GM19463 (cell line): ENCODE results near the gene FKBP8.
"Not testable (repeated sequence)": the region's sequence is repeated elsewhere in the genome, so short reads cannot be mapped to it uniquely, and the experiment has no call there.

Source experiments
- ATAC-seq: cut with Tn5 transposase; IDR thresholded peaks from one replicate; pipeline ENCODE4 v1.9.1; 2021; ENCODE audit warnings: mild to moderate bottlenecking, moderate library complexity; ENCODE audit not compliant: unreplicated experiment

The FKBP8 gene

DNA sequence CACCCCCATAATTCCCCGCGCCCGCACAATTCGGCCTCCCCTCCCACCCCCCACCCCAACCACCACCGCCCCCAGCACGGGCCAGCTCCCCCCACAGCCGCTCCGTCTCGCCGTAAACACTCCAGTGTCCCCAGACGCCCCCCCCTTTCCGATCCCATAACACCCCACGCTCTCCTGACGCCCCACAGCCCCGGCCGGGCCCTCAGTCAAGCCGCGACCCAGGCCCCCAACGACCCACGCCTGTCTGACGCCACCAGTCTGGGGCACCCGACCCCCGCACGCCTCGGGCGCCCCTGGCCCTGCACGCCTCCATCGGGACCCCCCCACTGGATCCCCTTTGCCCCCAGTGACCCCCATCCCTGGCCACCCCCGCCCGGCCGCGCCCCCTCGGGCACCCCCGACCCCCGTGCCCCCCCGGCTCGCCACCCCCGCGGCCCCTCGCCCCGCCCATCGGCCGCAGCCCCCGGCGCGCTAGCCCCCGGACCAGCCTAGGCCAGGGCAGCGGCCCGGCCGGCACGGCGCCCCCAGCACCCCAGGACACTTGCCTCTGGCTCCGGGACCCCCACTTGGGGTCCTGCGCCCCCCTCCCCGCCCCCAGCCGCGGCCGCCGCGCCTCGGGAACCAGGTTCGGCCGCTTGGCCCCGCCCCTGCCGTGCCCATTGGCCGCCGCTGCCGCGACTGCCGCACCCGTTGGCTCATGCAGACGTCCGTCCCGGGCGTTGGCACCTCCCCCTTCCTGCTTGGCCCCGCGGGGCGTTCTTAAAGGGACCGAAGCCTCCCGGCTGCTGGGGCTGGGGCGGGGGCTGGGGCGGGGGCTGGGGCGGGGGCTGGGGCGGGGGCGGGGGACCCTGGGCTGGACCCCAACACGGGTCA lies at the start of gene FKBP8:
FKBP8 (minus strand) TSS at position 633 of the 873 bp plus-strand sequence. CDS start 1,603 bp downstream, outside the sequence.
- ATAC-seq, result peak; percentile 98

- not testable (repeated sequence) for ATAC-seq
These were observed 49.4 kb upstream of the FKBP8 start for GRCh38 chr19:18592732-18593131.

DNA sequence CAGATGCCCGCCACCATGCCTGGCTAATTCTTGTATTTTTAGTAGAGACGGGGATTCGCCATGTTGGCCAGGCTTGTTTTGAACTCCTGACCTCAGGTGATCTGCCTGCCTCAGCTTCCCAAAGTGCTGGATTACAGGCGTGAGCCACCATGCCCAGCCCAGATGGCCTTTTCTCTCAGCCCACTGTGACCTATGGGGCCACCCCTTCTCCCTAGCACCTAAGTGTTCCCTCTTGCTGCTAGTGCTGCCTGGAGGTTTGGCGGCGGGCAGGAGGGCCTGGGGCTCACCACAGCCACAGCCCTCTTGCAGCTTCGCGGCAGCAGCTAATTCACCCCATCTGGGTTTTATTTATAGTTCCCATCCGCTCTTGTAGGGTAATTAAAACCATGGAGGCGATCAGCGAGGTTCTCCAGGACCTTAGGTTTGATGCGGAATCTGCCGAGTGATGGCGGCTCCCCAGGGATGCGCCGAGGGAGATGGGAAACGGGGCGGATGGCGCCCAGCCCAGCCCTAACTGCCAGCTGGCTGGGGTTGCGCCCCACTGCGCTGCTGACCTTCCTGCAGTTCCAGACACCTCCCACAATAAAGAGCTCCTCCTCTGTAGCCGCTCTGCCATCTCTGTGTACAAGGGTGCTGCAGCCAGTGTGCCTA lies 48.5 kb upstream of the FKBP8 start:
- ATAC-seq, result no peak

GRCh38 chr19:18590273-18591272 lies 47.2 kb upstream of the FKBP8 start:
- ATAC-seq, result no peak

GRCh38 chr19:18589380-18590272 lies 46.3 kb upstream of the FKBP8 start:
- ATAC-seq, result peak; percentile 34

DNA sequence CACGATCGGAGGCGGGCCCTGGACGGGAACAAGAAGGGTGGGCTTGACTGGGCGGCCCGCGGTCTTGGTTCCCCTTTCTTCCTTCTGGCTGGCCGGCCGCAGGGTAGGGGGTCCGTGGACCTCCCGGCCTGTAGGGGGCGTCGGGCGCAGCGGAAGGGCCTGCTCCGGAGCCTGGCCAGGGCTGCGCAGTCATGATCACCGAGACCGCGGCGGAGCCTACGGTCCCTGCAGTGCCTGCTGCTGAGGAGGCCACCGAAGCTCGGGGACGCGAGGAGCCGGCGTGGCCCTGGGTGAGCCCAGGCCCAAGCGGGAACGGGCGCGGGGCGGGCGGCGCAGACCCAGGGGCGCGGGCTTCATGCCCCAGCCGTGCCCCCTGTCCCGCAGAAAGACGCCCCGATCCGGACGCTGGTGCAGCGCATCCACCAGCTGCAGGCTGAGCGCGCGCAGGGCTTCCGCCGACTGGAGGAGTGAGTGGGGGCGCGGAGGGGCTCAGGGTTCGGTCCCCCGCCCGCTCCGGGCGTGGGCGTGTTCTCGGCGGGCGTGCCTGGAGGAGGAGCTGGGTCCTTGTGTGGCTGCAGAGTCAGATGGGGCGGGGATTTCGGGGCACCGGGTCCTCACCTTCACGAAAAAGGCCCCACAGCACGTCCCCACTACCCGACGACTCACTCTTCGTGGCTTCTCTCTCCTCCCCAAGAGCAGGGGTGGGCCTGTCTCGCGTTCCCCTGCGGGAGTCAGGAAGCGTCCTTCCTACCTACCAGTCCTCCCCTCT lies 45.4 kb upstream of the FKBP8 start, which contains the start of gene REX1BD:
REX1BD (plus strand) TSS at position 188 of the 769 bp plus-strand sequence; CDS start at position 192, 4 bp downstream.
- peak; percentile 72 for ATAC-seq

DNA sequence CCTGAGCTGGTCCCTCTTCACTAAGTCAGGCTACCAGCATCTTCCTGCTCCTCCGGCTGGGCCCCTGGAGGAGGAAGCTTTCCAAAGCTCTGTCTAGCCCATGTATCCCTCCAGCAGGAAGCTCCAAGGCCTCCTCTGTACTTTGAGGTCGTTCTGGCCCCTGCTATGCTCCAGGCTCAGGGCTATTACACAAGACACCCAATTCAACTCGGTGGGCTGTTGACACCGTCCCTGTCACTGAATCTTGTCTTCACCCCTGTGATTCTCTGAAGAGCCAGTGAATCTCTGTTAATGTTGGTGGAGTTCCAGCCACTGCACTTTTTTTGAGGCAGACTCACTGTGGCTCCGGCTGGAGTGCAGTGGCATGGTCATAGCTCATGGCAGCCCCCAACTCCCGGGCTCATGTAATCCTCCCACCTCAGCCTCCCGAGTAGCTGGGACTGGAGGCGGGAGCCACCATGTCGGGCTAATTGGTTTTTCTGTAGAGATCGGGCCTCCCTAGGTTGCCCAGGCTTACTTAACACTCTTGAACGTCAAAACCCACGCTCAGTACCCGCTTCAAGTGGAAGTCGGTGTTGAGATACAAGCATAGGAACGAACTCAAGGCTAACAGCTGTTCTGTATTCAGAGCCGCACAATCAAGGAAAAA lies 44.7 kb upstream of the FKBP8 start:
- ATAC-seq, result no peak

- ATAC-seq, result no peak
These were observed 44.2 kb upstream of the FKBP8 start for GRCh38 chr19:18587561-18587960.

- ATAC-seq, result no peak
These were observed 42.9 kb upstream of the FKBP8 start for GRCh38 chr19:18586306-18586705.

DNA sequence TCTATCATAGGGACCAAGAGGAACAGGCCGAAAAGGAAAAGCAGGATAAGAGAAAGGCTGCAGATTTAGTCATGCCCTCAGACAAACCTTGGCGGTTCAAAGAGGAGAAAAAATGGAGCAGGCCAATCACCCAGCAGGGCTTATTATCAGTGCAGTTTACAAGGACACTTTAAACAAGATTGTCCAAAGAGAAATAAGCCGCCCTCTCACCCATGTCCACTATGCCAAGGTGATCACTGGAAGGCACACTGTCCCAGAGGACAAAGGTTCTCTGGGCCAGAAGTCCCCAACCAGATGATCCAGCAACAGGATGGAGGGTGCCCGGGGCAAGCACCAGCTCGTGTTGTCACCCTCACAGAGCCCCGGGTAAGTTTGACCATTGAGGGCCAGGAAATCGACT lies 36.9 kb upstream of the FKBP8 start:
- no peak for ATAC-seq

DNA sequence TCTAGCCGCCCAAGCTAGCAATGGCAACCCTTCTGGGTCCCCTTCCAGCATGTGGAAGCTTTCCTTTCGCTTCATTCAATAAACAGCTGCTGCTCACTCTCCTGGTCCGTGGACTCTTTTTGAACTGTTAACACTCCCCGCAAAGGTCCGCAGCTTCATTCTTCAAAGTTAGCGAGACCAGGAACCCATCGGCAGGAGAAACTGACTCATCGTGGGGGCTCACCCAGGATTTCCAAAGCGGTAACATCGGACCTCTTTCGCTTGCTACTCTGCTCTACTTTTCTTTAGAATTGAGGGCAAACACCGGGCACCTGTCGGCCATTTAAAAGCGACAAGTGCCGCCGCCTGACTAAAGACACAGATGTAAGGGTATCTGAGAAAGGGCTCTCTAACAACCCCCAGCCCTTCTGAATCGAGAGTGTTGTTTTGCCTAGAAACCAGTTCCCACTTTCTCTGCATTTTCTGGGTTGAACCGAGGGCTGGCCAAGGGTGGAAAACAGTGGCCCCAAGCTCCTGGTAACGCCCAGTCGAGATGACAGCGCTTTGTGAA lies 34.1 kb upstream of the FKBP8 start:
- no peak for ATAC-seq

GRCh38 chr19:18576383-18576782 lies 33.0 kb upstream of the FKBP8 start:
- no peak for ATAC-seq

DNA sequence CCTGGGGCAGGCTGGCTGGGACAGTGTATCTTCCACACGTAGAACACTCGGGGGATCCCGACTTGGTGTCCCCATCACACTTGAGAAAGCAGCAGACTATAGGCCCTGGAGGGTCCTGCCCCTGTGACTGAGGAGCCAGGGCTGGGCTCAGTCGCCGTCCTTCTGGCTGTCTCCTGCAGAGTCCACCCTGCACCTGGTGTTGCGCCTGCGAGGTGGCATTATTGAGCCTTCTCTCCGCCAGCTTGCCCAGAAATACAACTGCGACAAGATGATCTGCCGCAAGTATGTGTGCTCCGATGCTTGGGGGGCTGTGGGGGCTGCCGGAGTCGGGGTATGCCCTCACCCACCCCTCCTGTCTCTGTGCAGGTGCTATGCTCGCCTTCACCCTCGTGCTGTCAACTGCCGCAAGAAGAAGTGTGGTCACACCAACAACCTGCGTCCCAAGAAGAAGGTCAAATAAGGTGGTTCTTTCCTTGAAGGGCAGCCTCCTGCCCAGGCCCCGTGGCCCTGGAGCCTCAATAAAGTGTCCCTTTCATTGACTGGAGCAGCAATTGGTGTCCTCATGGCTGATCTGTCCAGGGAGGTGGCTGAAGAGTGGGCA lies 31.4 kb upstream of the FKBP8 start:
- no peak for ATAC-seq

GRCh38 chr19:18571564-18572344 lies 28.4 kb upstream of the FKBP8 start, which contains the start of gene UBA52:
Gene UBA52 (plus strand): TSS chr19:18571857. CDS start chr19:18573301, 1,444 bp downstream.
- ATAC-seq, result peak; percentile 93

GRCh38 chr19:18568367-18568766 lies 25.0 kb upstream of the FKBP8 start:
- no peak for ATAC-seq

DNA sequence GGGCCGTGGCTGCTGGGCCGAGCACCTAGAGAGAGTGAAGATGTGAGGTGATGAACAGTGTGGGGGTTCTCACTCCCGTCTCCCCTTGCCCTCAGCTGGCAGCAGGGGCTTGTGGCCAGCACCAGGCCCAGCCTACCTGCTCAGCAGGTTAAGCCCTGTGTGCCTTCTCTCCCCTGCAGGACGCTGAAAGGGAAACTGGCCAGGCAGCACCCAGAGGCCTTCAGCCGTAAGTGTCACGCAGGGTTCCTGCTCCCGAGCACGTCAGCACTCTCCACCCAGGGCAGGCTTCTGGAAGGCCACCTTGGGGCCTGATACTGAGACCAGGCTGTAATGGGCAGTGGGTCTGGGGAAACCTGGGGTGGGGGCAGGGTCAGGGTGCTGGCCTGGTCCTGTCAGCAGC lies 23.6 kb upstream of the FKBP8 start:
- ATAC-seq, result no peak

DNA sequence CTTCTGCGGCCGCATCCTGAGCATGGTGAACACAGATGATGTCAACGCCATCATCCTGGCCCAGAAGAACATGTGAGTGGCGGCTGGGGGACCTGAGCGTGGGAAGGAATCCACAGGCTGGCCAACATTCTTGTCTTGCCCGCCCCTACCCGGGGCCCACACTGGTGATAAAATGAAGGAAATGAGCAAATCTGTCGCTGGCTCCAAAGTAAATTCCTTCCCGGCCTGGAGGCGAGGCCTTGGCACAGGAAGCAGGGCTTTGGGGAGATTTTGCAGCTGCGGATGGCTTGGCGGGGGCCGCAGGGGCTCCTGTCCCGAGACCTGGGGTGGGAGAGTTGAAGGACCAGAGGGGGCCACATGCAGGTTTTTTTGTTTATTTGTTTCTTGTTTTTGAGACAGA lies 18.7 kb upstream of the FKBP8 start:
- no peak for ATAC-seq
